ENCODE measurements around the gene ZNF219.

- no peak for TF ChIP-seq CTCF (IDR thresholded peaks at IDR 0.05)
- no peak for TF ChIP-seq ESRRA (CRISPR knock-in tag; IDR thresholded peaks at IDR 0.05; ENCODE audit: borderline replicate concordance)
- TF ChIP-seq MLX (CRISPR knock-in tag; IDR thresholded peaks at IDR 0.05) = no peak
- TF ChIP-seq PRDM15 (CRISPR knock-in tag; IDR thresholded peaks at IDR 0.05) = no peak
- TF ChIP-seq RORB (CRISPR knock-in tag; IDR thresholded peaks at IDR 0.05) = no peak
- no peak for TF ChIP-seq CREB1 (CRISPR knock-in tag; IDR thresholded peaks at IDR 0.05)
- TF ChIP-seq ZBTB43 (CRISPR knock-in tag; IDR thresholded peaks at IDR 0.05) = no peak
- no peak; the same call in 1 of the 2 replicates for TF ChIP-seq SMAD3 (CRISPR knock-in tag; IDR thresholded peaks at IDR 0.05; ENCODE audit: borderline replicate concordance)
Observed at GRCh38 chr14:21095430-21096205, 2.8 kb downstream of the ZNF219 start.

All from WTC11 (cell line).